ENCODE results near the gene SEMA4A.
"Not testable (repeated sequence)": the region's sequence is repeated elsewhere in the genome, so short reads cannot be mapped to it uniquely, and the experiment has no call there.

DNA sequence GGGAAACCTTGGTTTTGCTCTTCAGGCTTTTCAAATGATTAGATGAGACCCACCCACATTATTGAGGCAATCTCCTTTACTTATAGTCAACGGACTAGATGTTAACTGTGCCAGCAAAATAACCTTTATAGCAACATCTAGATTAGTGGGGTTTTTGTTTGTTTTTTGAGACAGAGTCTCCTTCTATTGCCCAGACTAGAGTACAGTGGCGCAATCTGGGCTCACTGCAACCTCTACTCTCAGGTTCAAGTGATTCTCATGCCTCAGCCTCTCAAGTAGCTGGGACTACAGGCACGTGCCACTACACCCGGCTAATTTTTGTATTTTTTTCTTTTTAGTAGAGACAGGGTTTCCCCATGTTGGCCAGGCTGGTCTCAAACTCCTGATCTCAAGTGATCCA lies 36.9 kb downstream of the SEMA4A start:
- not testable (repeated sequence) for TF ChIP-seq CTCF, POLR2A (IDR thresholded peaks at IDR 0.05)

Data from uterus (tissue), 2 donors.